Endometrium (tissue), 2 donors: ENCODE data around the gene ELP6.
"Not testable (repeated sequence)": the region's sequence is repeated elsewhere in the genome, so short reads cannot be mapped to it uniquely, and the experiment has no call there.

ENCODE experiments used
- FAIRE-seq: peaks from 2 replicates; lab custom pipeline; 2012; peaks lifted over from hg19 to GRCh38; lab: Jason Lieb, UNC
- donor health status: control.
- donor health status: control.

Gene ELP6

DNA sequence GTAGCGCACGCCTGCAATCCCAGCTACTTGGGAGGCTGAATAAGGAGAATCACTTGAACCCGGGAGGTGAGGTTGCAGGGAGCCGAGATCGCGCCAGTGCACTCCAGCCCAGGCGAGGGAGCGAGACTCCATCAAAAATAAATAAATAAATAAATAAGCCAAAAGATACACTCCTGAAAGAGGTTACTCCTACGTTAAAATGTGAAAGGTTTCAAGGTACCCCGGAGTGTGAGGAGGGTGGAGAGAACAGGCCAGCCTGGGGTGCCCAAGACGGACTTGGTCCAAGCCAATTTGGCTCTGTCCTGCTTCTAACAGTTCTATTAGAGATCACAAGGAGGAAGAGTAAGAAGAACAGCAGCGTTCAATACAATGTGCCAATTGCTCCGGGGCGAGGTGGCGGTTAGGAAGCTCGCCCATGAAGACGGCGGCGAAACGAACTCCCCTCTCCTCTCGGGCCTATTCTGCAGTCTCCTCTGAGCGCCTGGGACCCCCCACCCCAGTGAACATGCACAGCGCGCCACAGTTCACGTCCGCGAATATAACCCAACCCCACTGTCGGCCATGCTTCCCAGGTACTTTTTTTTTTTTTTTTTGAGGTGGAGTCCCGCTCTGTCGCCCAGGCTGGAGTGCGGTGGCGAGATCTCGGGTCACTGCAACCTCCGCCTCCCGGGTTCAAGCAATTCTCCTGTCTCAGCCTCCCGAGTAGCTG, 942 bp downstream of the ELP6 start:
- no peak for FAIRE-seq

GRCh38 chr3:47505267-47505666, 8.2 kb downstream of the ELP6 start:
- not testable (repeated sequence) for FAIRE-seq

- FAIRE-seq, result no peak
These were observed 9.4 kb downstream of the ELP6 start for GRCh38 chr3:47504113-47504512.

- FAIRE-seq, result no peak
These were observed 10.5 kb downstream of the ELP6 start for GRCh38 chr3:47503033-47503432.

DNA sequence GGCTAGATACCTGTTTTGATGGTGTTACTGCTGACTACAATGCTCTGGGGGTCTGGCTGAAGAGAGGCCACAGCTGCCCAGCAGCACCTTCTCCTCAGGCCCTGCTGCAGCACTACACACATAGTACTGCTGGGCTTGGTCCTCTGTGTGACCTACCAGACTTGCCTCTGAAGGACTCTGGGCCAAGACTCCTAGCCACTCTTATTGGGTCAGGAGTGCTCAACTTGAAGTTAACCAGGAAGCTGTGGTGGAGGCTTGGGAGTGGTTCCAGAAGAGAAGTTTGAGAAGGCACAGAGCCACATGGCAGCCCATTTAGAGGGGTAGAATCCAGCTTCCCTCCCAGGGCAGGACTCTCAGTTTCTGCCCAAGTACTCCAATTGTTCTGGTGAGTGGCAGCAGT, 16.6 kb downstream of the ELP6 start:
- no peak for FAIRE-seq

DNA sequence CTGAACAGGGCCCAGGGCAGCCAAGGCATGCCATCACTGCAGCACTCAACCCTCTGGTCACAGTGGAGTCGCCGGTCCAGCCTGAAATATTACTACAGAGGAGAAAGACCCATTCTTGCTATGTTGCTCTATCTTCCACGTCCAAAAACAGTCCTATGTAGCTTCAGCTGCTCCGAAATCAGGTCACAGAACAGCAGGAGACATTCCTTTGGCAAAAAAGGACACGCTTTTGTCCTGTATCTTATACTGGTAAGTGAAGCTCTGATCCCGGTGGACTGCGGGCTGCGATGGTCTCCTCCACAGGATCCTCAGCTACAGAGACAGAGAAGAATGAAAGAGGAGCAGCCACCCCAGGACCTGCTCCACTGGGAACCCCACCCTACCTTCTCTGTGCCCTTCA, 17.6 kb downstream of the ELP6 start:
- FAIRE-seq, result no peak

GRCh38 chr3:47495111-47495510, 18.4 kb downstream of the ELP6 start:
- FAIRE-seq, result no peak

GRCh38 chr3:47491777-47492176, 21.7 kb downstream of the ELP6 start:
- FAIRE-seq, result no peak

- no peak for FAIRE-seq
These were observed 22.3 kb downstream of the ELP6 start for GRCh38 chr3:47491186-47491585.

GRCh38 chr3:47487265-47487664, 26.2 kb downstream of the ELP6 start:
- no peak for FAIRE-seq

GRCh38 chr3:47485812-47486211, 27.7 kb downstream of the ELP6 start:
- no peak for FAIRE-seq

- FAIRE-seq, result no peak
These were observed 31.1 kb downstream of the ELP6 start for GRCh38 chr3:47482366-47482765.

GRCh38 chr3:47481763-47482162, 31.7 kb downstream of the ELP6 start:
- not testable (repeated sequence) for FAIRE-seq

DNA sequence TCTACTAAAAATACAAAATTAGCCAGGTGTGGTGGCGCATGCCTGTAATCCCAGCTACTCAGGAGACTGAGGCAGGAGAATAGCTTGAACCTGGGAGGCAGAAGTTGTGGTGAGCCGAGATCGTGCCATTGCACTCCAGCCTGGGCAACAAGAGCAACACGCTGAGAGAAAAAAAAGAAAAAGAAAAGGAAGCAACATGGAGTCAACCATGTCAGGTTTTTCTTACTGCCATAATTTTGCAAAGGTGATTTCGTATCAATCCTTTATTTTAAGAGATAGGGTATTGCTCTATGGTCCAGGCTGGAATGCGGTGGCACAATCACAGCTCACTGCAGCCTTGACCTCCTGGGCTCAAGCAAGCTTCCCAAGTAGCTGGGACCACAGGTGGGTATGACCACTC, 33.2 kb downstream of the ELP6 start:
- FAIRE-seq, result not testable (repeated sequence)

- FAIRE-seq, result no peak
These were observed 33.7 kb downstream of the ELP6 start for GRCh38 chr3:47479826-47480160.

DNA sequence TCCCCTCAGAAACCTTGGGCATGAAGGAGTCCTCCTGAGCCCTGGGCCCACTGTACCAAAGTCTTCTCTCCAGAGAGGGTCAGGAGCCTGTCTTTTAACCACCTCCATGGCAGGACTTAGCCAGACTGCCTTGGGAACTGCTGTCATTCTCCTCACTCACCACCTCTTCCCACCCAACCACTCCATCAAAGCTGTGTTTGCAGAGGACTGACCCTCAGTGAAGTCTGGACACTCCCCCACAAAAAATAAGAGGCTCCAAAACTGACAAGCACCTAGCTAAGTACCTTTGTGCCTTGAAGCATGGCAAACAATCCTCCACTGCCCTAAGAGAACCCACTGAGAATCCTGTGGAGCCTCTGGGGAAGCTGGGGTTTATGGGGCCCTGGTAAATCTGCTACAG, 35.5 kb downstream of the ELP6 start:
- FAIRE-seq, result no peak

DNA sequence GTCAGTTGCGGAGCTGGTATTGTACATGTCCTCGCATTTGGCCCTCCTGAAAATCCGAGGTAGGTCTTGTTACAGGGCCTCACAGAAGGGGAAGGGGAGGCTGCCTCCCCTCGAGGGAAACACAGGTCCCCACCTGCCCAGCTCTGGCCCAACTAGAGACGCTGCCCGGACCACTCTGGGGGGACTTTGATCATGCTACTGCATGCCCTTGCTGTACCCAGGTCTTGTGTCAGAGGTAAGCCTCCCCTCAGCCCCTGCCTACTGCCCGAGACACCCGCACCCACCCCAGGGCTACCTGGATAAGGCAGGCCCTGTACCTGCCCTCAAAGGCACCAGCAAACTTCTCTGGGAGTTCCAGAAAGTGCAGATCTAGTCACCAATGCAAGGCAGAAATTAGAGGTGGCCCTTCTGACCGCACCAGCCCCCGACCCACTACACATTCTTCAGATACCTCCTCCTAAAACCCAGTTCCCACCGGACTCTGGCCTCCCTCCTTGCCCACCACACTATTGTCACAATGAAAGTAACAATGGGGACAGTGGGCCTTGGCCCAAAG, 36.8 kb downstream of the ELP6 start:
- no peak for FAIRE-seq

- no peak for FAIRE-seq
These were observed 37.2 kb downstream of the ELP6 start for GRCh38 chr3:47476330-47476626.

DNA sequence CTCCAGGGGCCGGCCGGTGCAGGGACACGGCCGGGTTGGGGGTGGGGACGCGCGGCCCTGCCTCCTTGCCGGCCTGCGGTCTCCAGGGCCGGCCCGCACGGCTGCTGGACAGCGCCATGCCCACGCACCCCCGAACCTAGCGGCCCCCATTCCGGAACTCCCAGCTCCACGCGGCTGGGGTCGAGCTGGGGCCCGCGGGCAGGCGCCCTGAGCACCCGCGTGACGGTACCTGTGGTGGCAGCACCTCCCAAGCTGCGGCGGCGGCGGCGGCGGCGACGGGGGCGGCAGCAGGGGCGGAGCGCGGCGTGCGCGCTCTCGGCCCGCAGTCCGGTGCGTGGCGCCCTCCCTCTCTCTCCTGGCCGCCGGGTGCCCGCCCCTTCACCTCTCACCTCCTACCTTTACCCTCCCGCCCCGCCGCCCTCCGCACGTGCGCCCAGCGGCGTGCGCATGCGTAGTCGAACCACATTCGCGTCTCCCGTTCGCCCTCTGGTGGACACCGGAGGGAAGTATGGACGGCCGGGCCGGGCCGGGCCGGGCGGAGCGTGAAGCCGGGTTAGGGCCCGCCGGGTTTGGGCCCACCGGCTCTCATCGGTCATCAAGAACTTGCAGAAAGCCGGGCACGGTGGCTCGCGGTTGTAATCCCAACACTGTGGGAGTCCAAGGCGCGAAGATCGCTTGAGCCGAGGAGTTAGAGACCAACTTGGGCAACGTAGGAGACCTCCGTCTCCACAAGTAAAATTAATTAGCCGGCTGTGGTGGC, 37.8 kb downstream of the ELP6 start, which contains the start of gene SCAP:
Gene SCAP (minus strand): TSS at position 372 of the 760 bp plus-strand sequence. CDS start 32,948 bp downstream, outside the sequence.
- no peak for FAIRE-seq

- no peak for FAIRE-seq
These were observed 38.4 kb downstream of the ELP6 start for GRCh38 chr3:47475029-47475569.

DNA sequence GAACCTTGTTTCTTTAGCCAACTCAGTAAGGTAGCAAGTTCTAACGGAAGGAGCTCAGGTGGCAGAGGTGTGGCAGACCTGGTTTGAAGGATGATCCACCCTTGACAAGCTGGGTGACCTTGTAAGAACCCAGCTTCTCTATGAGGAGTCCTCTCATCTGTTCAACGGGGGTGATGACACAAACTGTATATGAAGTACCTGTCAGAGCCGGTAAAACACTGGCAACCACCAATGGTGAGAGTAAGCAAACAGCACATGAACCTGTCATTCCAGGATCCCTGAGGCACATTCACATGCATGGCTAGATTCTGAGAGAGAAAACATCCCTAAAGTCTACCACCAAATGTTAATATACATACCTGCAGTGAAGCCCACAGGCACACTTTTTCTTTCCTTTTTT, 40.1 kb downstream of the ELP6 start:
- no peak for FAIRE-seq

- no peak for FAIRE-seq
These were observed 43.9 kb downstream of the ELP6 start for GRCh38 chr3:47469616-47470015.

DNA sequence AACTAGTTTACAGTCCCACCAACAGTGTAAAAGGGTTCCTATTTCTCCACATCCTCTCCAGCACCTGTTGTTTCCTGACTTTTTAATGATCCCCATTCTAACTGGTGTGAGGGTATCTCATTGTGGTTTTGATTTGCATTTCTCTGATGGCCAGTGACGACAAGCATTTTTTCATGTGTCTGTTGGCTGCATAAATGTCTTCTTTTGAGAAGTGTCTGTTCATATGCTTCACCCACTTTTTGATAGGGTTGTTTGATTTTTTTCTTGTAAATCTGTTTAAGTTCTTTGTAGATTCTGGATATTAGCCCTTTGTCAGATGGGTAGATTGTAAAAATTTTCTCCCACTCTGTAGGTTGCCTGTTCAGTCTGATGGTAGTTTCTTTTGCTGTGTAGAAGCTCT, 45.2 kb downstream of the ELP6 start:
- FAIRE-seq, result not testable (repeated sequence)
